ENCODE measurements around the gene ZNF765.
"Not testable (repeated sequence)": the region's sequence is repeated elsewhere in the genome, so short reads cannot be mapped to it uniquely, and the experiment has no call there.

The ZNF765 gene

GRCh38 chr19:53420520-53421315 lies 25.8 kb downstream of the ZNF765 start:
- peak; percentile 62 for DNase-seq (ENCODE audit: low read depth, low spot score)

GRCh38 chr19:53422551-53422950 lies 27.6 kb downstream of the ZNF765 start:
- no peak for DNase-seq (ENCODE audit: low read depth, low spot score)

- peak; percentile 66 for DNase-seq (ENCODE audit: low read depth, low spot score)
Observed at GRCh38 chr19:53423074-53423473, 28.1 kb downstream of the ZNF765 start.

GRCh38 chr19:53423680-53424079 lies 28.7 kb downstream of the ZNF765 start:
- DNase-seq (ENCODE audit: low read depth, low spot score): not testable (repeated sequence)

- DNase-seq (ENCODE audit: low read depth, low spot score): peak; percentile 92
Observed at GRCh38 chr19:53424968-53425597, 30.1 kb downstream of the ZNF765 start.

GRCh38 chr19:53431399-53432087 lies 36.6 kb downstream of the ZNF765 start, which contains the start of gene ZNF761:
Gene ZNF761 (plus strand): TSS chr19:53431984. CDS start chr19:53447269, 15,285 bp downstream.
- peak; percentile 97 for DNase-seq (ENCODE audit: low read depth, low spot score)

- DNase-seq (ENCODE audit: low read depth, low spot score): peak; percentile 48
Observed at GRCh38 chr19:53432088-53432661, 37.2 kb downstream of the ZNF765 start.

- DNase-seq (ENCODE audit: low read depth, low spot score): not testable (repeated sequence)
Observed at GRCh38 chr19:53443809-53444208, 48.9 kb downstream of the ZNF765 start.

- not testable (repeated sequence) for DNase-seq (ENCODE audit: low read depth, low spot score)
Observed at GRCh38 chr19:53447196-53447595, 52.2 kb downstream of the ZNF765 start.

- no peak for DNase-seq (ENCODE audit: low read depth, low spot score)
Observed at GRCh38 chr19:53455828-53456227, 60.9 kb downstream of the ZNF765 start.

GRCh38 chr19:53460131-53460721 lies 65.3 kb downstream of the ZNF765 start:
- peak; percentile 35 for DNase-seq (ENCODE audit: low read depth, low spot score)

GRCh38 chr19:53461866-53462265 lies 66.9 kb downstream of the ZNF765 start:
- DNase-seq (ENCODE audit: low read depth, low spot score): no peak

GRCh38 chr19:53462861-53463260 lies 67.9 kb downstream of the ZNF765 start:
- DNase-seq (ENCODE audit: low read depth, low spot score): no peak

- peak; percentile 81 for DNase-seq (ENCODE audit: low read depth, low spot score)
Observed at GRCh38 chr19:53463263-53463662, 68.3 kb downstream of the ZNF765 start.

GRCh38 chr19:53466726-53467484 lies 72.0 kb downstream of the ZNF765 start:
- peak; percentile 24 for DNase-seq (ENCODE audit: low read depth, low spot score)

GRCh38 chr19:53467485-53468262 lies 72.7 kb downstream of the ZNF765 start, which contains the start of gene ZNF813:
Gene ZNF813 (plus strand): TSS chr19:53467733. CDS start chr19:53483823, 16,090 bp downstream.
- DNase-seq (ENCODE audit: low read depth, low spot score): peak; percentile 88

GRCh38 chr19:53468628-53469027 lies 73.7 kb downstream of the ZNF765 start:
- peak; percentile 26 for DNase-seq (ENCODE audit: low read depth, low spot score)

GRCh38 chr19:53471916-53472315 lies 77.0 kb downstream of the ZNF765 start:
- DNase-seq (ENCODE audit: low read depth, low spot score): no peak

GRCh38 chr19:53474832-53475231 lies 79.9 kb downstream of the ZNF765 start:
- not testable (repeated sequence) for DNase-seq (ENCODE audit: low read depth, low spot score)

GRCh38 chr19:53475470-53475869 lies 80.5 kb downstream of the ZNF765 start:
- not testable (repeated sequence) for DNase-seq (ENCODE audit: low read depth, low spot score)

Measured in ELF-1 (cell line).